H1 (cell line): ENCODE data around the gene PRICKLE1. TPM values are rescaled to one million over a fixed set of nuclear protein-coding genes. Genes with fewer than 3 reads are reported as not detected.

Experiments
- CTCF ChIA-PET: fragments of 300-600 bp; sonication (Branson Sonifier 250); formaldehyde crosslinking; loops from one replicate; lab custom pipeline; 2021; ENCODE audit not compliant: partially characterized antibody; lab: Charles Lee
- POLR2A ChIA-PET: fragments of 300-600 bp; sonication (Branson Sonifier 250); formaldehyde crosslinking; loops from one replicate; lab custom pipeline; 2021; ENCODE audit warnings: inconsistent platforms; ENCODE audit not compliant: partially characterized antibody; lab: Charles Lee
- DNase-seq, 2 experiments: peaks; one replicate each; pipeline versions ENCODE4 v3.0.0 to v3.0.0-alpha.2; 2010 to 2022; ENCODE audit warnings: low spot score in 2 of 2, low read depth in 1 of 2, mixed read lengths in 1 of 2
- FAIRE-seq: peaks from 2 replicates; lab custom pipeline; 2011; peaks lifted over from hg19 to GRCh38; lab: Jason Lieb, UNC
- H2AFZ ChIP-seq: 2 replicates; pipeline ENCODE4 v1.8.1; 2012; ENCODE audit warnings: low read length, inconsistent platforms
- H2AK5ac ChIP-seq: 2 replicates; pipeline ENCODE4 v1.6.1; 2013; ENCODE audit warnings: low read depth, low read length
- H2BK120ac ChIP-seq: replicated peaks from 2 replicates; pipeline ENCODE3; 2013; ENCODE audit warnings: low read depth, low read length, inconsistent platforms
- H2BK12ac ChIP-seq: 2 replicates; pipeline ENCODE4 v1.6.1; 2013; ENCODE audit warnings: low read depth, low read length
- H2BK15ac ChIP-seq: 2 replicates; pipeline ENCODE4 v1.6.1; 2013; ENCODE audit warnings: low read length
- H2BK20ac ChIP-seq: 2 replicates; pipeline ENCODE4 v1.6.1; 2013; ENCODE audit warnings: low read length
- H2BK5ac ChIP-seq: 2 replicates; pipeline ENCODE4 v1.6.1; 2013; ENCODE audit warnings: low read depth, low read length
- H3K14ac ChIP-seq: 2 replicates; pipeline ENCODE4 v1.6.1; 2013; ENCODE audit warnings: inconsistent platforms; ENCODE audit not compliant: insufficient read length
- H3K18ac ChIP-seq: 2 replicates; pipeline ENCODE4 v1.6.1; 2013; ENCODE audit warnings: low read length; ENCODE audit errors: extremely low read depth
- H3K23ac ChIP-seq: 2 replicates; pipeline ENCODE4 v1.6.1; 2013; ENCODE audit warnings: inconsistent platforms; ENCODE audit not compliant: insufficient read length
- H3K23me2 ChIP-seq: 2 replicates; pipeline ENCODE4 v1.6.1; 2013; ENCODE audit warnings: low read depth, low read length
- H3K27ac ChIP-seq: 2 replicates; pipeline ENCODE4 v1.6.1; 2011; ENCODE audit warnings: low read depth, low read length, inconsistent platforms
- H3K27me3 ChIP-seq, 4 experiments: replicated peaks in 1 of 4; 1 replicate in 1 of 4; 2 replicates in 3 of 4; pipeline versions ENCODE4 v1.6.1 to v1.8.1; 2011 to 2013; ENCODE audit warnings: low read length in 3 of 4, mild to moderate bottlenecking in 3 of 4, inconsistent platforms in 2 of 4, mixed read lengths in 2 of 4, moderate library complexity in 1 of 4; ENCODE audit not compliant: control insufficient read depth in 3 of 4, insufficient read depth in 3 of 4; ENCODE audit errors: extremely low read depth in 1 of 4
- H3K36me3 ChIP-seq, 4 experiments: 2 replicates each; pipeline versions ENCODE4 v1.6.1 to v1.8.1; 2011 to 2013; ENCODE audit warnings: mild to moderate bottlenecking in 4 of 4, low read length in 3 of 4, moderate library complexity in 2 of 4, control low read depth in 1 of 4, inconsistent platforms in 1 of 4; ENCODE audit not compliant: insufficient read depth in 4 of 4, control insufficient read depth in 2 of 4
- H3K4ac ChIP-seq: replicated peaks from 2 replicates; pipeline ENCODE3; 2013; ENCODE audit warnings: low read length, low read depth, mixed read lengths, inconsistent platforms; ENCODE audit not compliant: insufficient read length
- H3K4me1 ChIP-seq, 4 experiments: replicated peaks in 1 of 4; 1 replicate in 1 of 4; 2 replicates in 3 of 4; pipeline versions ENCODE4 v1.6.1 to v1.8.1; 2011 to 2013; ENCODE audit warnings: low read length in 3 of 4, inconsistent platforms in 2 of 4, mixed read lengths in 1 of 4; ENCODE audit not compliant: insufficient read depth in 4 of 4, control insufficient read depth in 3 of 4
- H3K4me2 ChIP-seq, 2 experiments: 2 replicates each; pipeline versions ENCODE4 v1.6.1 to v1.8.1; 2011 to 2013; ENCODE audit warnings: low read depth in 2 of 2, low read length in 2 of 2, control low read depth in 1 of 2, inconsistent platforms in 1 of 2, mild to moderate bottlenecking in 1 of 2; ENCODE audit not compliant: insufficient read depth in 1 of 2
- H3K4me3 ChIP-seq, 4 experiments: fragments of 200-600, 300-600 bp in 1 of 4; sonication (generic), shearing (Covaris generic), sonication (Bioruptor Twin) in 1 of 4; 2 replicates each; pipeline versions ENCODE4 v1.5.1 to v1.8.1; 2011 to 2016; ENCODE audit warnings: low read length in 4 of 4, low read depth in 3 of 4, control low read depth in 2 of 4, inconsistent platforms in 2 of 4, mild to moderate bottlenecking in 2 of 4, mixed read lengths in 1 of 4, moderate library complexity in 1 of 4; ENCODE audit not compliant: insufficient read depth in 2 of 4; ENCODE audit errors: extremely low read depth in 1 of 4
- H3K56ac ChIP-seq: replicated peaks from 2 replicates; pipeline ENCODE3; 2013; ENCODE audit warnings: low read depth, mild to moderate bottlenecking, mixed read lengths, low read length, inconsistent platforms; ENCODE audit not compliant: insufficient read length
- H3K79me1 ChIP-seq: 2 replicates; pipeline ENCODE4 v1.6.1; 2013; ENCODE audit warnings: low read depth, low read length, control low read depth
- H3K79me2 ChIP-seq, 2 experiments: 2 replicates each; pipeline versions ENCODE4 v1.6.1 to v1.8.1; 2012 to 2013; ENCODE audit warnings: low read length in 2 of 2, mild to moderate bottlenecking in 2 of 2, inconsistent platforms in 1 of 2; ENCODE audit not compliant: insufficient read depth in 2 of 2, control insufficient read depth in 1 of 2
- H3K9ac ChIP-seq, 4 experiments: replicated peaks in 1 of 4; 1 replicate in 1 of 4; 2 replicates in 3 of 4; pipeline versions ENCODE4 v1.6.1 to v1.8.1; 2011 to 2013; ENCODE audit warnings: low read depth in 3 of 4, low read length in 3 of 4, control low read depth in 2 of 4, mild to moderate bottlenecking in 2 of 4, moderate library complexity in 2 of 4, inconsistent platforms in 1 of 4; ENCODE audit errors: extremely low read depth in 1 of 4
- H3K9me3 ChIP-seq, 2 experiments: 2 replicates each; pipeline versions ENCODE4 v1.6.1 to v1.8.1; 2012 to 2013; ENCODE audit warnings: mild to moderate bottlenecking in 2 of 2, moderate library complexity in 2 of 2, control low read depth in 1 of 2, inconsistent platforms in 1 of 2, low read depth in 1 of 2, low read length in 1 of 2, mixed read lengths in 1 of 2; ENCODE audit not compliant: insufficient read depth in 2 of 2
- H4K20me1 ChIP-seq, 2 experiments: replicated peaks in 1 of 2; 2 replicates each; pipeline versions ENCODE3 to v1.8.1; 2011 to 2013; ENCODE audit warnings: inconsistent platforms in 2 of 2, low read length in 2 of 2, mild to moderate bottlenecking in 1 of 2; ENCODE audit not compliant: insufficient read depth in 2 of 2, control insufficient read depth in 1 of 2
- H4K5ac ChIP-seq: 2 replicates; pipeline ENCODE4 v1.6.1; 2013; ENCODE audit warnings: low read length, low read depth, mixed read lengths, inconsistent platforms; ENCODE audit not compliant: insufficient read length
- H4K8ac ChIP-seq: 2 replicates; pipeline ENCODE4 v1.8.0; 2013; ENCODE audit warnings: mild to moderate bottlenecking, moderate library complexity, low read length, inconsistent platforms; ENCODE audit not compliant: insufficient read depth; ENCODE audit errors: extremely low read depth
- H4K91ac ChIP-seq: replicated peaks from 2 replicates; pipeline ENCODE3; 2013; ENCODE audit warnings: low read length, mixed read lengths, inconsistent platforms; ENCODE audit not compliant: insufficient read length
- CREB1 ChIP-seq: IDR thresholded peaks from 2 replicates; pipeline ENCODE4 v1.6.1; 2012; ENCODE audit warnings: inconsistent platforms
- HDAC2 ChIP-seq, 2 experiments: fragments of 300-600 bp in 1 of 2; sonication (generic) in 1 of 2; IDR thresholded peaks; 2 replicates each; pipeline ENCODE4 v1.6.1; 2011 to 2012; ENCODE audit warnings: low read depth in 2 of 2, low read length in 2 of 2, mild to moderate bottlenecking in 2 of 2, moderate library complexity in 2 of 2, borderline replicate concordance in 1 of 2, inconsistent platforms in 1 of 2
- RBBP5 ChIP-seq: IDR thresholded peaks from 2 replicates; pipeline ENCODE4 v1.7.1; 2012; ENCODE audit warnings: low read depth, mild to moderate bottlenecking, inconsistent platforms, low read length, moderate library complexity, borderline replicate concordance
- WGBS, 2 experiments: shearing (Covaris generic) in 1 of 2; methylation state at CpG; one replicate each; pipeline versions ENCODE4 v1.1.6 to v1.1.7; 2013 to 2015; ENCODE audit warnings: low lambda C conversion rate in 2 of 2, mixed read lengths in 2 of 2, inconsistent platforms in 1 of 2, low coverage in 1 of 2, missing lambda C conversion rate in 1 of 2; ENCODE audit not compliant: insufficient replicate concordance in 2 of 2, insufficient coverage in 1 of 2, insufficient read length in 1 of 2; ENCODE audit errors: extremely low coverage in 1 of 2, missing lambda C conversion rate in 1 of 2; 5-methylcytosine and 5-hydroxymethylcytosine counted together
- polyA plus RNA-seq, 7 experiments: library from polyadenylated mRNA; depleted of rRNA in 3 of 7; stranded (reverse) in 5 of 7; unstranded in 2 of 7; fragments of >200 nt in 5 of 7; fragments of 200-250 nt in 2 of 7; gene quantifications; 1 replicate in 5 of 7; 2 replicates in 1 of 7; 4 replicates in 1 of 7; pipeline versions ENCODE4 v1.2.1 to v1.2.3, GENCODE V29; 2011 to 2013; ENCODE audit warnings: missing spikeins in 2 of 7, mixed read lengths in 2 of 7
- total RNA-seq: library from RNA; stranded (reverse); fragmentation: NEBNext Ultra II Directional; extraction: Animal tissue kit (Norgen Biotek cat#: 25700); gene quantifications from 2 replicates; pipeline ENCODE4 v1.2.1, GENCODE V29; 2021

PRICKLE1 gene
- total and polyA plus RNA-seq, 2 of the 8 experiments (the other 6 are each of a cell fraction or from before 2014, with no cell fraction given) = 14.0 to 22.4 TPM

- POLR2A ChIA-PET = interaction anchor here (2.2 kb wide), 1 partner anchor 81 kb away, joined by 6 read pairs; no protein-coding TSS in a partner anchor
- H3K27ac ChIP-seq = no peak overlapping the region
Observed at GRCh38 chr12:42564556-42564955, 25.0 kb downstream of the PRICKLE1 start.

More at GRCh38 chr12:42564556-42564955, 25.0 kb downstream of the PRICKLE1 start:
- Histone ChIP-seq H2BK120ac (no peak overlapping the region), H2BK12ac (no peak overlapping the region), H2AFZ (no peak overlapping the region), H2AK5ac (no peak overlapping the region), H2BK20ac (no peak overlapping the region), H3K18ac (no peak overlapping the region), H3K79me1 (no peaks in the 10 kb centered on the region), H4K5ac (no peak overlapping the region), H3K23ac (no peak overlapping the region), H3K27me3 (no peaks in the 10 kb centered on the region), H3K79me2 (no peaks in the 10 kb centered on the region), H3K4me3 (no peak overlapping the region), H3K4me2 (no peak overlapping the region), H3K36me3 (no peaks in the 10 kb centered on the region), H2BK5ac (no peak overlapping the region), H3K23me2 (no peaks in the 10 kb centered on the region), H4K8ac (no peak overlapping the region), H4K91ac (no peak overlapping the region), H3K4me1 (peaks cover 0 to under 1% (median 0%) of the 10 kb centered on the region in 4 experiments; a peak in 1 of 7 replicates), H3K9me3 (no peaks in the 10 kb centered on the region), H3K14ac (no peak overlapping the region), H4K20me1 (no peaks in the 10 kb centered on the region), H3K9ac (no peak overlapping the region), H3K4ac (no peak overlapping the region), H2BK15ac (no peak overlapping the region), H3K56ac (no peak overlapping the region)
- CTCF ChIA-PET = interaction anchor here (0.6 to 8.5 kb wide), 4 partner anchors 10 to 135 kb away, joined by 3 to 104 read pairs (median 4); no protein-coding TSS in a partner anchor
- 82% methylated on average over 3 of the region's 3 CpGs; no CpG with 5 or more reads in 1 of the 2 experiments for WGBS, 2 experiments
- TF ChIP-seq RBBP5 (no peak), HDAC2 (IDR thresholded peaks at IDR 0.05; ENCODE audit: borderline replicate concordance in 1 of 2, low read depth in 2 of 2, low read length in 2 of 2) (no peak), CREB1 (no peak)
- FAIRE-seq = no peak
- no peak for DNase-seq
